Natural killer cell (primary cell): ENCODE data around the gene TMED4. TPM values are rescaled to one million over a fixed set of nuclear protein-coding genes. Genes with fewer than 3 reads are reported as not detected.
A peak's percentile ranks its signal among the peaks of the same experiment; 100 is the strongest.

Experiments
- ATAC-seq, 3 donors: fragments of 150-1000 bp in 2 of 3; fragments of 200-7000 bp in 1 of 3; cut with Tn5 transposase; 1 replicate in 1 of 3; 2 replicates in 2 of 3; pipeline ENCODE4 v1.10.0; 2021; ENCODE audit warnings: mild to moderate bottlenecking in 2 of 3, moderate library complexity in 2 of 3
- DNase-seq, 2 donors: peaks; one replicate each; pipeline versions ENCODE4 v3.0.0 to v3.0.0-alpha.2; 2013 to 2021; ENCODE audit warnings: mixed read lengths in 1 of 2
- H3K27ac ChIP-seq: one replicate; pipeline ENCODE4 v1.5.1; 2013; ENCODE audit warnings: mild to moderate bottlenecking, low read length
- H3K27me3 ChIP-seq: one replicate; pipeline ENCODE4 v1.6.1; 2013; ENCODE audit warnings: low read length; ENCODE audit not compliant: control insufficient read depth, insufficient read depth
- H3K36me3 ChIP-seq: one replicate; pipeline ENCODE4 v1.6.1; 2013; ENCODE audit warnings: low read length; ENCODE audit not compliant: control insufficient read depth, insufficient read depth
- H3K4me1 ChIP-seq: one replicate; pipeline ENCODE4 v1.6.1; 2013; ENCODE audit warnings: low read length; ENCODE audit not compliant: control insufficient read depth, insufficient read depth
- H3K4me3 ChIP-seq: one replicate; pipeline ENCODE4 v1.5.1; 2013; ENCODE audit warnings: low read length
- H3K9me3 ChIP-seq: one replicate; pipeline ENCODE4 v1.6.1; 2013; ENCODE audit warnings: low read length; ENCODE audit not compliant: control insufficient read depth, insufficient read depth
- H3K27ac Mint-ChIP-seq, 2 donors: one replicate each; pipeline ENCODE4 v1.8.0; 2022; ENCODE audit warnings: mild to moderate bottlenecking in 2 of 2, mixed read lengths in 2 of 2, moderate library complexity in 1 of 2
- H3K27me3 Mint-ChIP-seq, 2 donors: one replicate each; pipeline ENCODE4 v1.8.0; 2022; ENCODE audit warnings: low read depth in 2 of 2, mixed read lengths in 2 of 2
- H3K36me3 Mint-ChIP-seq: one replicate; pipeline ENCODE4 v1.8.0; 2022; ENCODE audit warnings: mixed read lengths
- H3K4me1 Mint-ChIP-seq, 2 donors: one replicate each; pipeline ENCODE4 v1.8.0; 2022; ENCODE audit warnings: mixed read lengths in 2 of 2
- H3K4me3 Mint-ChIP-seq: one replicate; pipeline ENCODE4 v1.8.0; 2022; ENCODE audit warnings: mild to moderate bottlenecking, moderate library complexity, mixed read lengths
- H3K9me3 Mint-ChIP-seq, 2 donors: one replicate each; pipeline ENCODE4 v1.8.0; 2022; ENCODE audit warnings: mixed read lengths in 2 of 2
- CTCF ChIP-seq: fragments of 200-600 bp; IDR thresholded peaks from one replicate; pipeline ENCODE4 v1.8.0; 2022; ENCODE audit warnings: antibody characterized with exemption
- WGBS: methylation state at CpG from one replicate; pipeline ENCODE4 v1.1.7; 2013; ENCODE audit warnings: missing lambda C conversion rate; ENCODE audit not compliant: insufficient coverage; 5-methylcytosine and 5-hydroxymethylcytosine counted together
- intact Hi-C: fragments of 100-400 bp; cut with micrococcal nuclease; formaldehyde crosslinking; loops from one replicate; pipeline ENCODE4 v1.14.2; 2022
- total RNA-seq, 4 donors: library from RNA; stranded (reverse); fragments of 120-200 nt in 1 of 4; gene quantifications; one replicate each; pipeline versions ENCODE4 v1.2.3 to v1.2.4, GENCODE V29; 2013 to 2022

Gene TMED4
- total RNA-seq, 3 donors from 2014 or later (not counting 1 experiment from before 2014, with no cell fraction given), result 93.1 to 101 (median 94.1) TPM

- H3K4me3 Mint-ChIP-seq, result no peak overlapping the region
- H3K27me3 Mint-ChIP-seq, result no peaks in the 10 kb centered on the region
- no peak overlapping the region for H3K27ac Mint-ChIP-seq
- no peak for TF ChIP-seq CTCF
- Histone ChIP-seq H3K27me3 (no peaks in the 10 kb centered on the region), H3K27ac (no peak overlapping the region), H3K4me1 (no peaks in the 10 kb centered on the region), H3K9me3 (no peaks in the 10 kb centered on the region), H3K4me3 (no peak overlapping the region), H3K36me3 (no peaks in the 10 kb centered on the region)
- intact Hi-C loops, result no loop called here
- no peak for DNase-seq
- WGBS, result 87% methylated on average over 6 of the region's 6 CpGs
- no peaks in the 10 kb centered on the region for H3K36me3 Mint-ChIP-seq
- H3K4me1 Mint-ChIP-seq, result no peaks in the 10 kb centered on the region
- H3K9me3 Mint-ChIP-seq, result no peaks in the 10 kb centered on the region
- ATAC-seq, result no peak
Observed at GRCh38 chr7:44537442-44537841, 44.6 kb downstream of the TMED4 start.

GRCh38 chr7:44536090-44536489, 45.9 kb downstream of the TMED4 start:
- Mint-ChIP-seq H3K27me3 (no peaks in the 10 kb centered on the region), H3K27ac (no peak overlapping the region), H3K4me3 (no peak overlapping the region), H3K9me3 (no peaks in the 10 kb centered on the region), H3K36me3 (no peaks in the 10 kb centered on the region), H3K4me1 (no peaks in the 10 kb centered on the region)
- no peaks in the 10 kb centered on the region for H3K9me3 ChIP-seq
- no peak for TF ChIP-seq CTCF
- ATAC-seq, result no peak
- DNase-seq, result no peak
- intact Hi-C loops, result no loop called here
- H3K27ac ChIP-seq, result no peak overlapping the region
- WGBS, result 92% methylated on average over 10 of the region's 10 CpGs
- no peak overlapping the region for H3K4me3 ChIP-seq
- H3K27me3 ChIP-seq, result no peaks in the 10 kb centered on the region
- H3K4me1 ChIP-seq, result no peaks in the 10 kb centered on the region
- no peaks in the 10 kb centered on the region for H3K36me3 ChIP-seq

GRCh38 chr7:44535348-44536064, 46.5 kb downstream of the TMED4 start:
- Mint-ChIP-seq H3K27me3 (no peaks in the 10 kb centered on the region), H3K27ac (no peak overlapping the region), H3K4me3 (no peak overlapping the region), H3K9me3 (no peaks in the 10 kb centered on the region), H3K36me3 (no peaks in the 10 kb centered on the region), H3K4me1 (no peaks in the 10 kb centered on the region)
- DNase-seq (no peak), ATAC-seq (no peak)
- Histone ChIP-seq H3K27ac (no peak overlapping the region), H3K27me3 (no peaks in the 10 kb centered on the region), H3K36me3 (no peaks in the 10 kb centered on the region), H3K4me1 (no peaks in the 10 kb centered on the region), H3K9me3 (no peaks in the 10 kb centered on the region), H3K4me3 (no peak overlapping the region)
- intact Hi-C loops, result no loop called here
- 92% methylated on average over 8 of the region's 8 CpGs for WGBS
- TF ChIP-seq CTCF, result no peak

GRCh38 chr7:44534501-44534900, 47.5 kb downstream of the TMED4 start:
- no peaks in the 10 kb centered on the region for H3K4me1 ChIP-seq
- H3K36me3 Mint-ChIP-seq, result no peaks in the 10 kb centered on the region
- no peak overlapping the region for H3K4me3 ChIP-seq
- no peaks in the 10 kb centered on the region for H3K27me3 Mint-ChIP-seq
- H3K4me1 Mint-ChIP-seq, result no peaks in the 10 kb centered on the region
- H3K27ac ChIP-seq, result no peak overlapping the region
- intact Hi-C loops, result no loop called here
- WGBS, result 75% methylated on average over 7 of the region's 7 CpGs
- H3K27ac Mint-ChIP-seq, result no peak overlapping the region
- H3K9me3 Mint-ChIP-seq, result no peaks in the 10 kb centered on the region
- DNase-seq (peak; percentile 33 to 66), ATAC-seq (peak; percentile 68 to 91 (median 84))
- TF ChIP-seq CTCF, result peak; percentile 62
- no peak overlapping the region for H3K4me3 Mint-ChIP-seq
- no peaks in the 10 kb centered on the region for H3K27me3 ChIP-seq
- no peaks in the 10 kb centered on the region for H3K9me3 ChIP-seq
- no peaks in the 10 kb centered on the region for H3K36me3 ChIP-seq
